DND-41 (cell line): ENCODE measurements around the gene FBXO24.

ENCODE experiments used
- ATAC-seq: fragments of 200-7000 bp; cut with Tn5 transposase; 3 replicates; pipeline ENCODE4 v1.9.1; 2021; ENCODE audit warnings: low read depth; ENCODE audit not compliant: insufficient read depth
- DNase-seq: peaks from one replicate; pipeline ENCODE4 v3.0.0-alpha.2; 2020
- H2AFZ ChIP-seq: 2 replicates; pipeline ENCODE4 v1.6.0; 2012; ENCODE audit warnings: low read depth, low read length
- H3K27ac ChIP-seq: 2 replicates; pipeline ENCODE4 v1.5.1; 2012; ENCODE audit warnings: low read length, inconsistent platforms
- H3K27me3 ChIP-seq: fragments of 200-600 bp; sonication (generic); 2 replicates; pipeline ENCODE4 v1.6.0; 2012; ENCODE audit warnings: low read length, mild to moderate bottlenecking, inconsistent platforms; ENCODE audit not compliant: insufficient read depth, poor library complexity
- H3K36me3 ChIP-seq: 2 replicates; pipeline ENCODE4 v1.5.1; 2012; ENCODE audit warnings: low read length, inconsistent platforms; ENCODE audit not compliant: insufficient read depth
- H3K4me1 ChIP-seq: 2 replicates; pipeline ENCODE4 v1.5.1; 2012; ENCODE audit warnings: mild to moderate bottlenecking, low read length; ENCODE audit not compliant: insufficient read depth
- H3K4me2 ChIP-seq: 2 replicates; pipeline ENCODE4 v1.6.0; 2012; ENCODE audit warnings: mild to moderate bottlenecking, moderate library complexity, low read length, inconsistent platforms; ENCODE audit not compliant: insufficient read depth
- H3K4me3 ChIP-seq, 2 experiments: fragments of 200-600 bp in 1 of 2; shearing (Covaris generic) in 1 of 2; 2 replicates each; pipeline ENCODE4 v1.5.1; 2012 to 2016; ENCODE audit warnings: inconsistent platforms in 2 of 2, low read length in 2 of 2, mild to moderate bottlenecking in 2 of 2, low read depth in 1 of 2, moderate library complexity in 1 of 2
- H3K79me2 ChIP-seq: 2 replicates; pipeline ENCODE4 v1.6.0; 2012; ENCODE audit warnings: low read length, inconsistent platforms; ENCODE audit not compliant: insufficient read depth
- H3K9ac ChIP-seq: 2 replicates; pipeline ENCODE4 v1.6.0; 2012; ENCODE audit warnings: low read depth, mild to moderate bottlenecking, inconsistent platforms, low read length, moderate library complexity
- H3K9me3 ChIP-seq: 2 replicates; pipeline ENCODE4 v1.5.1; 2012; ENCODE audit warnings: low read length, moderate library complexity, mild to moderate bottlenecking, inconsistent platforms; ENCODE audit not compliant: insufficient read depth, severe bottlenecking
- H4K20me1 ChIP-seq: 2 replicates; pipeline ENCODE4 v1.6.0; 2012; ENCODE audit warnings: low read length; ENCODE audit not compliant: insufficient read depth
- CTCF ChIP-seq: IDR thresholded peaks from 2 replicates; pipeline ENCODE4 v1.5.1; 2012; ENCODE audit warnings: borderline replicate concordance, low read length, moderate library complexity, mild to moderate bottlenecking; ENCODE audit not compliant: poor library complexity, severe bottlenecking; ENCODE audit errors: extremely low read depth
- EZH2 ChIP-seq: IDR thresholded peaks from 3 replicates; pipeline ENCODE4 v1.6.1; 2012; ENCODE audit warnings: borderline replicate concordance, low read depth, mild to moderate bottlenecking, moderate library complexity, low read length, inconsistent platforms; ENCODE audit not compliant: severe bottlenecking

FBXO24 gene

GRCh38 chr7:100626055-100626454, 39.9 kb downstream of the FBXO24 start:
- Histone ChIP-seq H3K27ac (0 out of 2 replicates have a peak overlapping the region, but pooled peaks have one; percentile 19), H3K36me3 (no peaks in the 10 kb centered on the region), H3K79me2 (no peaks in the 10 kb centered on the region), H3K4me3 (peak overlapping the region; percentile 5 to 65; a peak in 2 of 4 replicates), H3K9ac (peak overlapping the region; percentile 69; the same call in 1 of the 2 replicates), H3K4me2 (peak overlapping the region; percentile 94), H4K20me1 (no peaks in the 10 kb centered on the region), H3K27me3 (no peaks in the 10 kb centered on the region), H2AFZ (peak overlapping the region; percentile 96), H3K9me3 (no peaks in the 10 kb centered on the region), H3K4me1 (peaks cover 18% of the 10 kb centered on the region)
- TF ChIP-seq CTCF (no peak), EZH2 (no peak)
- ATAC-seq (no peak), DNase-seq (no peak)

GRCh38 chr7:100626530-100627237, 40.6 kb downstream of the FBXO24 start:
- TF ChIP-seq EZH2 (no peak), CTCF (no peak)
- Histone ChIP-seq H2AFZ (peak overlapping the region; percentile 96), H3K4me1 (peaks cover 18% of the 10 kb centered on the region), H3K36me3 (no peaks in the 10 kb centered on the region), H3K27ac (peak overlapping the region; percentile 76), H4K20me1 (no peaks in the 10 kb centered on the region), H3K27me3 (no peaks in the 10 kb centered on the region), H3K4me3 (peak overlapping the region; percentile 9 to 65; a peak in 3 of 4 replicates), H3K9ac (peak overlapping the region; percentile 69), H3K4me2 (peak overlapping the region; percentile 94), H3K79me2 (no peaks in the 10 kb centered on the region), H3K9me3 (no peaks in the 10 kb centered on the region)
- ATAC-seq (peak; percentile 96), DNase-seq (peak; percentile 93)

- Histone ChIP-seq H3K27ac (peak overlapping the region; percentile 76), H3K27me3 (no peaks in the 10 kb centered on the region), H3K4me2 (peak overlapping the region; percentile 94), H2AFZ (peak overlapping the region; percentile 88), H3K4me1 (peaks cover 18% of the 10 kb centered on the region), H3K9me3 (no peaks in the 10 kb centered on the region), H3K79me2 (no peaks in the 10 kb centered on the region), H3K36me3 (no peaks in the 10 kb centered on the region), H3K9ac (peak overlapping the region; percentile 69), H4K20me1 (no peaks in the 10 kb centered on the region), H3K4me3 (peak overlapping the region; percentile 9 to 65; a peak in 3 of 4 replicates)
- no peak for ATAC-seq
- no peak for DNase-seq
- TF ChIP-seq EZH2: no peak
- TF ChIP-seq CTCF: no peak
Observed at GRCh38 chr7:100627238-100627549, 41.1 kb downstream of the FBXO24 start.
